Endothelial cell of umbilical vein (primary cell): Measurements from ENCODE around the gene CYP4F3. TPM values are rescaled to one million over a fixed set of nuclear protein-coding genes. Genes with fewer than 3 reads are reported as not detected.

ENCODE experiments used
- BruUV-seq: library from RNA; stranded (reverse); fragments of 400-500 nt; replicated peaks from 2 replicates; lab custom pipeline; 2021; lab: Mats Ljungman, UMichigan
- CTCF ChIA-PET: fragments of 300-600, 350-600 bp; sonication (Branson Sonifier 250); formaldehyde crosslinking; loops from one replicate; lab custom pipeline; 2021; ENCODE audit warnings: antibody characterized with exemption, inconsistent platforms; lab: Charles Lee
- POLR2A ChIA-PET: fragments of 300-600, 350-600 bp; sonication (Branson Sonifier 250); formaldehyde crosslinking; loops from one replicate; lab custom pipeline; 2021; ENCODE audit warnings: antibody characterized with exemption, inconsistent platforms; lab: Charles Lee
- DNase-seq: peaks from one replicate; pipeline ENCODE4 v3.0.0-alpha.2; 2011; ENCODE audit warnings: low read depth, low spot score
- FAIRE-seq: peaks from 2 replicates; lab custom pipeline; 2011; peaks lifted over from hg19 to GRCh38; lab: Jason Lieb, UNC
- H2AFZ ChIP-seq: 2 replicates; pipeline ENCODE4 v1.6.0; 2012; ENCODE audit warnings: low read depth, low read length, control low read depth, inconsistent platforms
- H3K27ac ChIP-seq: 2 replicates; pipeline ENCODE4 v1.5.1; 2011; ENCODE audit warnings: low read depth, mild to moderate bottlenecking, control low read depth, low read length, moderate library complexity; ENCODE audit not compliant: insufficient read depth
- H3K27me3 ChIP-seq, 2 experiments: 2 replicates each; pipeline versions ENCODE4 v1.6.0 to v1.6.1; 2011; ENCODE audit warnings: low read length in 2 of 2, mixed read lengths in 1 of 2; ENCODE audit not compliant: control insufficient read depth in 2 of 2, insufficient read depth in 2 of 2
- H3K36me3 ChIP-seq, 2 experiments: 2 replicates in 1 of 2; 3 replicates in 1 of 2; pipeline ENCODE4 v1.5.1; 2011; ENCODE audit warnings: low read length in 2 of 2, mild to moderate bottlenecking in 1 of 2, moderate library complexity in 1 of 2; ENCODE audit not compliant: control insufficient read depth in 2 of 2, insufficient read depth in 2 of 2; ENCODE audit errors: extremely low read depth in 1 of 2
- H3K4me1 ChIP-seq: 3 replicates; pipeline ENCODE4 v1.5.1; 2011; ENCODE audit warnings: mild to moderate bottlenecking, low read length; ENCODE audit not compliant: control insufficient read depth, insufficient read depth; ENCODE audit errors: extremely low read depth
- H3K4me2 ChIP-seq: 2 replicates; pipeline ENCODE4 v1.6.1; 2011; ENCODE audit warnings: low read length, control low read depth, mixed read lengths; ENCODE audit not compliant: insufficient read depth
- H3K4me3 ChIP-seq, 3 experiments: fragments of 200-600 bp in 1 of 3; sonication (generic), shearing (Covaris generic) in 1 of 3; replicated peaks in 1 of 3; 2 replicates each; pipeline ENCODE4 v1.5.1; 2011 to 2016; ENCODE audit warnings: control low read depth in 3 of 3, low read length in 3 of 3, mild to moderate bottlenecking in 2 of 3, inconsistent platforms in 1 of 3, low read depth in 1 of 3, moderate library complexity in 1 of 3; ENCODE audit not compliant: insufficient read depth in 1 of 3
- H3K79me2 ChIP-seq: 2 replicates; pipeline ENCODE4 v1.6.0; 2012; ENCODE audit warnings: low read length, inconsistent platforms; ENCODE audit not compliant: control insufficient read depth, insufficient read depth
- H3K9ac ChIP-seq: replicated peaks from 2 replicates; pipeline ENCODE3; 2011; ENCODE audit warnings: low read length, control low read depth; ENCODE audit not compliant: insufficient read depth; ENCODE audit errors: extremely low read depth
- H3K9me1 ChIP-seq: replicated peaks from 3 replicates; pipeline ENCODE4 v1.6.0; 2011; ENCODE audit warnings: mild to moderate bottlenecking, low read length; ENCODE audit not compliant: control insufficient read depth, insufficient read depth; ENCODE audit errors: extremely low read depth
- H3K9me3 ChIP-seq: replicated peaks from 2 replicates; pipeline ENCODE4 v1.5.1; 2012; ENCODE audit warnings: low read length, inconsistent platforms; ENCODE audit not compliant: control insufficient read depth, insufficient read depth
- H4K20me1 ChIP-seq: replicated peaks from 2 replicates; pipeline ENCODE3; 2011; ENCODE audit warnings: mild to moderate bottlenecking, low read length; ENCODE audit not compliant: control insufficient read depth, insufficient read depth; ENCODE audit errors: extremely low read depth
- EZH2 ChIP-seq: IDR thresholded peaks from 2 replicates; pipeline ENCODE4 v1.6.1; 2012; ENCODE audit warnings: borderline replicate concordance, low read depth, mild to moderate bottlenecking, moderate library complexity, low read length, inconsistent platforms; ENCODE audit not compliant: severe bottlenecking
- FOS ChIP-seq: IDR thresholded peaks from 2 replicates; pipeline ENCODE4 v1.6.1; 2011; ENCODE audit warnings: mild to moderate bottlenecking, low read length, moderate library complexity, borderline replicate concordance; ENCODE audit not compliant: insufficient read depth
- GATA2 ChIP-seq: IDR thresholded peaks from 2 replicates; pipeline ENCODE4 v1.7.0; 2011; ENCODE audit warnings: low read depth, mild to moderate bottlenecking, moderate library complexity, mixed read lengths, low read length; ENCODE audit not compliant: insufficient read length, insufficient read depth
- JUN ChIP-seq: IDR thresholded peaks from 2 replicates; pipeline ENCODE4 v1.6.1; 2011; ENCODE audit warnings: borderline replicate concordance, low read depth; ENCODE audit not compliant: insufficient read length, insufficient read depth
- MYC ChIP-seq: IDR thresholded peaks from one replicate; pipeline ENCODE4 v1.6.1; 2011; ENCODE audit warnings: mild to moderate bottlenecking, low read depth, low read length
- POLR2A ChIP-seq: IDR thresholded peaks from 2 replicates; pipeline ENCODE4 v1.6.1; 2012; ENCODE audit warnings: low read depth, mild to moderate bottlenecking, control low read depth, low read length
- POLR2AphosphoS5 ChIP-seq: IDR thresholded peaks from 2 replicates; pipeline ENCODE4 v1.6.1; 2012; ENCODE audit warnings: low read depth, mild to moderate bottlenecking, control low read depth, low read length, moderate library complexity; ENCODE audit not compliant: insufficient read depth
- dilution Hi-C: fragments of 300-500 bp; cut with MboI; formaldehyde crosslinking; loops from one replicate; pipeline ENCODE4 v1.15.0; 2019; ENCODE audit warnings: low sequenced_read_pairs; ENCODE audit not compliant: extremely low pct_ligation_motif_present
- intact Hi-C: fragments of 100-400 bp; cut with micrococcal nuclease; formaldehyde crosslinking; loops from one replicate; pipeline ENCODE4 v1.10.0; 2022
- polyA plus RNA-seq, 4 experiments: library from polyadenylated mRNA; depleted of rRNA in 3 of 4; stranded (reverse) in 3 of 4; unstranded in 1 of 4; fragments of >200 nt; gene quantifications; 2 replicates each; pipeline versions ENCODE4 v1.2.1 to v1.2.3, GENCODE V29; 2011 to 2012; ENCODE audit warnings: missing spikeins in 1 of 4
- total RNA-seq: library from RNA; stranded (reverse); gene quantifications from 2 replicates; pipeline ENCODE4 v1.2.3, GENCODE V29; 2021
- TF ChIP-seq, protein P1 (sequence below): IDR thresholded peaks from 2 replicates; pipeline ENCODE4 v1.6.1; 2011; ENCODE audit not compliant: insufficient read depth, insufficient read length
- TF ChIP-seq, protein P2 (sequence below), 2 donors: IDR thresholded peaks; 1 replicate in 1 of 2; 2 replicates in 1 of 2; pipeline ENCODE4 v1.5.1; 2011; ENCODE audit warnings: low read length in 2 of 2, mild to moderate bottlenecking in 2 of 2, moderate library complexity in 2 of 2, control low read depth in 1 of 2, inconsistent platforms in 1 of 2, low read depth in 1 of 2; ENCODE audit not compliant: insufficient read depth in 1 of 2; ENCODE audit errors: extremely low read depth in 1 of 2

CYP4F3 gene
- total and polyA plus RNA-seq, 2 donors (not counting 3 experiments of a cell fraction or from before 2014, with no cell fraction given), result not detected

DNA sequence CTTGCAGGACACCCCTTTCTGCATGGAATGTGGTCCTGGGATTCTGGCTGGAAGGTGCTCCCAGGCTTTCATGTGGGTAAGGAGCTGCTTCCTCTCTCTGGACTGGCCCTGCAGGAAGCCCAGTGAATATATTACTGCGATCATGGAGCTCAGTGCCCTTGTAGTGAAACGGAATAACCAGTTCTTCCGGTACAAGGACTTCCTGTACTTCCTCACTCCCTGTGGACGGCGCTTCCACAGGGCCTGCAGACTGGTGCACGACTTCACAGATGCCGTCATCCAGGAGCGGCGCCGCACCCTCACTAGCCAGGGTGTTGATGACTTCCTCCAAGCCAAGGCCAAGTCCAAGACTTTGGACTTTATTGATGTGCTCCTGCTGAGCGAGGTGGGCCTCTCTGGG lies 17.7 kb upstream of the CYP4F3 start:
- Histone ChIP-seq H2AFZ (no peak overlapping the region), H3K27ac (no peak overlapping the region), H3K79me2 (no peaks in the 10 kb centered on the region), H4K20me1 (no peaks in the 10 kb centered on the region), H3K9me3 (no peaks in the 10 kb centered on the region), H3K4me1 (no peaks in the 10 kb centered on the region), H3K9ac (no peak overlapping the region), H3K4me2 (no peak overlapping the region), H3K36me3 (no peaks in the 10 kb centered on the region), H3K27me3 (no peaks in the 10 kb centered on the region), H3K9me1 (no peaks in the 10 kb centered on the region), H3K4me3 (no peak overlapping the region)
- dilution Hi-C loops, result no loop called here
- DNase-seq (no peak), FAIRE-seq (no peak)
- intact Hi-C loops, result no loop called here
- BruUV-seq, result no TSS peak
- POLR2A ChIA-PET, result no interaction called here
- CTCF ChIA-PET, result no interaction called here
- no peak for TF ChIP-seq GATA2
- TF ChIP-seq POLR2A, result no peak
- no peak for TF ChIP-seq EZH2
- TF ChIP-seq FOS, result no peak
- TF ChIP-seq POLR2AphosphoS5, result no peak
- TF ChIP-seq MYC, result no peak
- TF ChIP-seq JUN, result no peak
- TF ChIP-seq, protein P1, sequence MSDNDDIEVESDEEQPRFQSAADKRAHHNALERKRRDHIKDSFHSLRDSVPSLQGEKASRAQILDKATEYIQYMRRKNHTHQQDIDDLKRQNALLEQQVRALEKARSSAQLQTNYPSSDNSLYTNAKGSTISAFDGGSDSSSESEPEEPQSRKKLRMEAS, result no peak
- TF ChIP-seq, protein P2, sequence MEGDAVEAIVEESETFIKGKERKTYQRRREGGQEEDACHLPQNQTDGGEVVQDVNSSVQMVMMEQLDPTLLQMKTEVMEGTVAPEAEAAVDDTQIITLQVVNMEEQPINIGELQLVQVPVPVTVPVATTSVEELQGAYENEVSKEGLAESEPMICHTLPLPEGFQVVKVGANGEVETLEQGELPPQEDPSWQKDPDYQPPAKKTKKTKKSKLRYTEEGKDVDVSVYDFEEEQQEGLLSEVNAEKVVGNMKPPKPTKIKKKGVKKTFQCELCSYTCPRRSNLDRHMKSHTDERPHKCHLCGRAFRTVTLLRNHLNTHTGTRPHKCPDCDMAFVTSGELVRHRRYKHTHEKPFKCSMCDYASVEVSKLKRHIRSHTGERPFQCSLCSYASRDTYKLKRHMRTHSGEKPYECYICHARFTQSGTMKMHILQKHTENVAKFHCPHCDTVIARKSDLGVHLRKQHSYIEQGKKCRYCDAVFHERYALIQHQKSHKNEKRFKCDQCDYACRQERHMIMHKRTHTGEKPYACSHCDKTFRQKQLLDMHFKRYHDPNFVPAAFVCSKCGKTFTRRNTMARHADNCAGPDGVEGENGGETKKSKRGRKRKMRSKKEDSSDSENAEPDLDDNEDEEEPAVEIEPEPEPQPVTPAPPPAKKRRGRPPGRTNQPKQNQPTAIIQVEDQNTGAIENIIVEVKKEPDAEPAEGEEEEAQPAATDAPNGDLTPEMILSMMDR (IDR thresholded peaks at IDR 0.05; ENCODE audit: extremely low read depth in 1 of 2, insufficient read depth in 1 of 2, low read depth in 1 of 2, low read length in 2 of 2), result no peak
